ENCODE measurements around the gene GNB1. TPM values are rescaled to one million over a fixed set of nuclear protein-coding genes. Genes with fewer than 3 reads are reported as not detected.

The GNB1 gene
- total and polyA plus RNA-seq, 7 donors = 119 to 197 (median 157) TPM

GRCh38 chr1:1880617-1881312 is 10.1 kb downstream of the GNB1 start:
- no peak for DNase-seq
- no peak overlapping the region for H3K4me3 ChIP-seq
- no peaks in the 10 kb centered on the region for H3K9me3 ChIP-seq
- H3K36me3 ChIP-seq = peaks cover 0 to 5% (median 2%) of the 10 kb centered on the region in 4 donors
- 35 to 61% methylated on average over 13 of the region's 13 CpGs for WGBS, 2 donors
- TF ChIP-seq POLR2AphosphoS5 (IDR thresholded peaks at IDR 0.05) = no peak
- TF ChIP-seq EP300 (IDR thresholded peaks at IDR 0.05) = no peak
- no peak for TF ChIP-seq CTCF (IDR thresholded peaks at IDR 0.05)
- TF ChIP-seq POLR2A (IDR thresholded peaks at IDR 0.05) = no peak
- H3K27me3 ChIP-seq = no peaks in the 10 kb centered on the region
- intact Hi-C loops (cut with DNase I) = no loop called here
- peaks cover 0 to 80% (median 72%) of the 10 kb centered on the region in 4 donors for H3K4me1 ChIP-seq
- no peak overlapping the region for H3K27ac ChIP-seq

DNA sequence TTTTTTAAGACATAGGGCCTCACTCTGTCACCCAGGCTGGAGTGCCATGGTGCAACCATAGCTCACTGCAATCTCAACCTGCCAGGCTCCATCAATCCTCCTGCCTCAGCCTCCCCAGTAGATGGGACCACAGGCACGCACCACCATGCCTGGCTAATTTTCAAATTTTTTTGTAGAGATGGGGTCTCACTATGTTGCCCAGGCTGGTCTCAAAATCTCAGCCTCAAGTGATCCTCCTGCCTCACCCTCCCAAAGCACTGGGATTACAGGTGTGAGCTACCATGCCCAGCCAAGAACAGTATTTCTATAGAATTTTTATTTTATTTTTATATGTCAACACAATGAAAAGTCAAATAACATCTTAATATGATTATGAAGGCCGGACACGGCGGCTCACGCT is 10.9 kb downstream of the GNB1 start:
- no peaks in the 10 kb centered on the region for H3K27me3 ChIP-seq
- no peaks in the 10 kb centered on the region for H3K9me3 ChIP-seq
- TF ChIP-seq EP300 (IDR thresholded peaks at IDR 0.05) (no peak), CTCF (IDR thresholded peaks at IDR 0.05) (no peak), POLR2AphosphoS5 (IDR thresholded peaks at IDR 0.05) (no peak), POLR2A (IDR thresholded peaks at IDR 0.05) (no peak)
- no peak overlapping the region for H3K27ac ChIP-seq
- no peak overlapping the region for H3K4me3 ChIP-seq
- 93 to 94% methylated on average over 5 of the region's 5 CpGs for WGBS, 2 donors
- intact Hi-C loops (cut with DNase I) = no loop called here
- H3K36me3 ChIP-seq = peaks cover 0 to 5% (median 2%) of the 10 kb centered on the region in 4 donors
- no peak for DNase-seq
- H3K4me1 ChIP-seq = peaks cover 0 to 86% (median 74%) of the 10 kb centered on the region in 4 donors

- no peak for DNase-seq
- 89 to 92% methylated on average over 5 of the region's 5 CpGs for WGBS, 2 donors
- Histone ChIP-seq H3K4me1 (peaks cover 0 to 94% (median 65%) of the 10 kb centered on the region in 4 donors), H3K27me3 (no peaks in the 10 kb centered on the region), H3K27ac (no peak overlapping the region), H3K36me3 (peaks cover 0 to 12% (median 2%) of the 10 kb centered on the region in 4 donors), H3K9me3 (no peaks in the 10 kb centered on the region), H3K4me3 (no peak overlapping the region)
- intact Hi-C loops (cut with DNase I) = no loop called here
- TF ChIP-seq POLR2A (IDR thresholded peaks at IDR 0.05) (no peak), CTCF (IDR thresholded peaks at IDR 0.05) (no peak), EP300 (IDR thresholded peaks at IDR 0.05) (no peak)
Observed at GRCh38 chr1:1877865-1878436, 12.9 kb downstream of the GNB1 start.

DNA sequence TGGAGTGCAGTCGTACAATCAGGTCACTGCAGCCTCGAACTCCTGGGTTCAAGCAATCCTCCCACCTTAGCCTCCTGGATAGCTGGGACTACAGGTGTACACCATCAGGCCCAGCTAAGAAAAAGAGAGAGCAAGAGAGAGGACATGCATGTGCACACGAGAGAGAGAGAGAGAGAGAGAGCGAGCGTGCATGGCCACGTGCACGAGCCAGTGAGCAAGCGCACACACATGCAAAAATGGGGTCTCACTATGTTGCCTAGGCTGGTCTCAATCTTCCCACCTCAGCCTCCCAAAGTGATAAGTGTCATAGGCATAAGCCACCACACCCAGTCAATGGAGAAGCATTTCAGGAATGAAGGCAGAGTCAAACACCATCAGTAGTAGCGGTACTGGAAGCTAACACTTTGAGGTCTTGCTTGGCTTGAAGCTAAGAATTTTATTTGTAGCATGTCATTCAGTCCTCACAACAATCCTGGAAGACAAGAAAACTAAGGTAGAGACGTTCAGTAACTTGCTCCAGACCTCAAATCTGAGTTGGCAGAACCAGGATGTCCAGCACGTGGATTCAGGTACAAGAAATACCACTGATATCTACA is 14.5 kb downstream of the GNB1 start:
- Histone ChIP-seq H3K9me3 (no peaks in the 10 kb centered on the region), H3K27ac (no peak overlapping the region), H3K4me3 (no peak overlapping the region), H3K36me3 (peaks cover 0 to 12% (median 2%) of the 10 kb centered on the region in 4 donors), H3K27me3 (no peaks in the 10 kb centered on the region), H3K4me1 (peaks cover 0 to 94% (median 64%) of the 10 kb centered on the region in 4 donors)
- DNase-seq = no peak
- TF ChIP-seq EP300 (IDR thresholded peaks at IDR 0.05) (no peak), CTCF (IDR thresholded peaks at IDR 0.05) (no peak), POLR2AphosphoS5 (IDR thresholded peaks at IDR 0.05) (no peak), POLR2A (IDR thresholded peaks at IDR 0.05) (no peak)
- intact Hi-C loops (cut with DNase I) = no loop called here
- 85 to 89% methylated on average over 11 of the region's 11 CpGs for WGBS, 2 donors

Data from sigmoid colon (tissue), 7 donors.